Stomach smooth muscle (tissue), 2 donors: ENCODE data around the gene SMAD5.

Experiments
- H3K27ac ChIP-seq: one replicate; pipeline ENCODE4 v1.7.0; 2013; ENCODE audit warnings: mild to moderate bottlenecking, low read length, inconsistent platforms
- H3K27me3 ChIP-seq, 2 donors: one replicate each; pipeline ENCODE4 v1.7.0; 2013; ENCODE audit warnings: low read length in 2 of 2; ENCODE audit not compliant: insufficient read depth in 2 of 2, control insufficient read depth in 1 of 2
- H3K36me3 ChIP-seq, 2 donors: one replicate each; pipeline ENCODE4 v1.7.0; 2013; ENCODE audit warnings: low read length in 2 of 2; ENCODE audit not compliant: control insufficient read depth in 2 of 2, insufficient read depth in 2 of 2
- H3K4me1 ChIP-seq: one replicate; pipeline ENCODE4 v1.7.0; 2013; ENCODE audit warnings: low read length; ENCODE audit not compliant: control insufficient read depth, insufficient read depth
- H3K4me3 ChIP-seq, 2 donors: one replicate each; pipeline ENCODE4 v1.7.0; 2013; ENCODE audit warnings: low read length in 2 of 2
- H3K9ac ChIP-seq, 2 donors: one replicate each; pipeline ENCODE4 v1.7.0; 2013; ENCODE audit warnings: low read length in 2 of 2, mild to moderate bottlenecking in 1 of 2
- H3K9me3 ChIP-seq, 2 donors: one replicate each; pipeline ENCODE4 v1.7.0; 2013; ENCODE audit warnings: low read length in 2 of 2; ENCODE audit not compliant: control insufficient read depth in 2 of 2
- donor health status: healthy.
- donor health status: Pancreatic carcinoma.

Gene SMAD5

DNA sequence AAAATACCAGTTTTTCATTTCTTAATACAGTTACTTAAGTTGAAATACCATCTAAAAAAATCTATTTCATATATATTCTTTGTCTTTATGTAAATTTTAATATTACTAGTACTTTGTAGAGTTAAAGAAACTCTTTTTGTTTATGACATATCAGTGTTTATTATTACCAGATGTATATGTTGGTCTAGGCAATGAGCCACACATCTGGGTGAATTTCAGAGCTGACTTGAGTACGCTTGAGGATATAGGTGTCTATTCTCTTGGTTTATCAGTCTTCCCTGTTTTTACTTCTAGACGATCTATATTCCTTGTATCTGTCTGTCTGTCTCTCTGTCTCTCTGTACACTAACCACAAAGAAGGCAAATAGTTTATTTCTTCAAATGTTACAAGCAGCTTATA, 2.9 kb downstream of the SMAD5 start:
- H3K4me3 ChIP-seq, result no peak overlapping the region
- peaks cover 2% of the 10 kb centered on the region for H3K4me1 ChIP-seq
- no peaks in the 10 kb centered on the region for H3K27me3 ChIP-seq
- no peaks in the 10 kb centered on the region for H3K36me3 ChIP-seq
- no peak overlapping the region for H3K27ac ChIP-seq
- H3K9me3 ChIP-seq, result no peaks in the 10 kb centered on the region
- H3K9ac ChIP-seq, result no peak overlapping the region

GRCh38 chr5:136137497-136138220, 5.0 kb downstream of the SMAD5 start:
- H3K4me1 ChIP-seq, result peaks cover 2% of the 10 kb centered on the region
- H3K9ac ChIP-seq, result peak overlapping the region in 1 of 2 donors; percentile 2
- no peak overlapping the region for H3K4me3 ChIP-seq
- H3K9me3 ChIP-seq, result no peaks in the 10 kb centered on the region
- no peaks in the 10 kb centered on the region for H3K27me3 ChIP-seq
- H3K36me3 ChIP-seq, result no peaks in the 10 kb centered on the region
- H3K27ac ChIP-seq, result no peak overlapping the region

DNA sequence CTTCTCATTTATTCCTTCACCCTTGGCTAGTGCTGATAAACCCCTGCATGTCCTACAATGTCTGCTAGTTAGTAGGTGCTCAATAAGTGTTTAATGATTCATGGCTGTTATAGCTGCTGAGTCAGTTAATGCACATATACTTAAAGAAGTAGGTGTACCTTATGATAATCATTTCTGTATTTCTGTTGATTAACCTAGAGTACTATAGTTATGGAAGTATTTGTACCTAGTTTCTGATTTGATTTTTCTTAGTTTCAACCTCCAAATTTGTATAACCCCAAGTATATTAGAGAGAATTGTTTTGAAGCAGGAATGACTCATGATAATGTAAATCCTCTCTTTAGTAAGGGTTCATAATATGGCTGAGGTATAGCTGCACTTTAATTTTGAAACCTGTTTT, 8.9 kb downstream of the SMAD5 start:
- Histone ChIP-seq H3K4me3 (no peak overlapping the region), H3K27ac (no peak overlapping the region), H3K9ac (no peak overlapping the region), H3K4me1 (peaks cover 3% of the 10 kb centered on the region), H3K9me3 (no peaks in the 10 kb centered on the region), H3K27me3 (no peaks in the 10 kb centered on the region), H3K36me3 (no peaks in the 10 kb centered on the region)

GRCh38 chr5:136143312-136143711, 10.7 kb downstream of the SMAD5 start:
- H3K9ac ChIP-seq, result no peak overlapping the region
- no peaks in the 10 kb centered on the region for H3K36me3 ChIP-seq
- no peaks in the 10 kb centered on the region for H3K9me3 ChIP-seq
- no peaks in the 10 kb centered on the region for H3K27me3 ChIP-seq
- peaks cover 3% of the 10 kb centered on the region for H3K4me1 ChIP-seq
- H3K27ac ChIP-seq, result no peak overlapping the region
- H3K4me3 ChIP-seq, result no peak overlapping the region

DNA sequence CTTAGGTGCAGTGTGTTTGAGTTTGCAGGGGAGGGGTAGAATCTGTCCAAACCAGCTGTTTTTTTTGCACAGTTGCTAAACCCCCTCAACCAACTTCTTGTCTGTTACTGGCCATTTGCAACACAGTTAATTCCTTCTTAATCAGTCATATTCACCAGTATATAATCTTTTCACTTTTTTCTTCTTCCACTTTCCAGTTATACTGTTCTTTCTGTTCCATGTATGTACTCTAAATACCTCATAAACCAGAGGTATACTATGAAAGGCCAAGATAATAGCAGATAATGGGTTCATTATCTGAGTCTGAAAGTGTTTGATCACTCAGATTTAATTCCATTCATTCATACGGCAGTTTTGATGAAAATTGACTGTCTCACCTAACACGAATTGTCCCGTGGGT, 11.1 kb downstream of the SMAD5 start:
- Histone ChIP-seq H3K27ac (no peak overlapping the region), H3K4me1 (peaks cover 3% of the 10 kb centered on the region), H3K4me3 (no peak overlapping the region), H3K36me3 (no peaks in the 10 kb centered on the region), H3K9ac (no peak overlapping the region), H3K27me3 (no peaks in the 10 kb centered on the region), H3K9me3 (no peaks in the 10 kb centered on the region)

DNA sequence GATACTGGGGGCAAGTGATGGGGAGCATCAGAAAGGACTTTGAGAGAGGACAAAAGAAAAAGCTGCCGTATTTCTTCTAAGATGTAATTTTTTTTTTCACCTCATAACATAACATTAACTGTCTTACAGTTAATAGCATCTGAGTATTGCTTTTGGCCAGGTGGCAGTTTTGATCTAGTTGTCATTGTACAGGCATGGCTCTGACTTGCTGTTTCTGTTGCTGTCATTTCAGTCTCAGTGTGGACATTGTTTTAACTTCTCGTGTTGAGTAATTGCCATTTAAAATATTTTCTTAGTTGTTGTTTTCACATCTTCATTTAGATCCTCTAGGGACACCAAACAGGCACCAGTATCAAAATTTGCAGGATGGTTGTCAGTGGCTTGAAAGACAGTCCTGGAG, 12.4 kb downstream of the SMAD5 start:
- H3K27me3 ChIP-seq, result no peaks in the 10 kb centered on the region
- peaks cover 3% of the 10 kb centered on the region for H3K4me1 ChIP-seq

GRCh38 chr5:136146201-136146600, 13.6 kb downstream of the SMAD5 start:
- H3K4me3 ChIP-seq, result no peak overlapping the region
- H3K9ac ChIP-seq, result no peak overlapping the region
- H3K27ac ChIP-seq, result no peak overlapping the region
- H3K9me3 ChIP-seq, result no peaks in the 10 kb centered on the region
- no peaks in the 10 kb centered on the region for H3K27me3 ChIP-seq
- H3K4me1 ChIP-seq, result peaks cover 3% of the 10 kb centered on the region
- no peaks in the 10 kb centered on the region for H3K36me3 ChIP-seq

More for the DNA sequence above, 12.4 kb downstream of the SMAD5 start:
- no peak overlapping the region for H3K9ac ChIP-seq
- H3K9me3 ChIP-seq, result no peaks in the 10 kb centered on the region
- no peaks in the 10 kb centered on the region for H3K36me3 ChIP-seq
- no peak overlapping the region for H3K27ac ChIP-seq
- H3K4me3 ChIP-seq, result no peak overlapping the region

GRCh38 chr5:136147632-136148031, 15.0 kb downstream of the SMAD5 start:
- no peak overlapping the region for H3K9ac ChIP-seq
- peaks cover 3% of the 10 kb centered on the region for H3K4me1 ChIP-seq
- H3K36me3 ChIP-seq, result no peaks in the 10 kb centered on the region
- H3K27me3 ChIP-seq, result no peaks in the 10 kb centered on the region
- H3K27ac ChIP-seq, result no peak overlapping the region
- no peak overlapping the region for H3K4me3 ChIP-seq
- no peaks in the 10 kb centered on the region for H3K9me3 ChIP-seq

DNA sequence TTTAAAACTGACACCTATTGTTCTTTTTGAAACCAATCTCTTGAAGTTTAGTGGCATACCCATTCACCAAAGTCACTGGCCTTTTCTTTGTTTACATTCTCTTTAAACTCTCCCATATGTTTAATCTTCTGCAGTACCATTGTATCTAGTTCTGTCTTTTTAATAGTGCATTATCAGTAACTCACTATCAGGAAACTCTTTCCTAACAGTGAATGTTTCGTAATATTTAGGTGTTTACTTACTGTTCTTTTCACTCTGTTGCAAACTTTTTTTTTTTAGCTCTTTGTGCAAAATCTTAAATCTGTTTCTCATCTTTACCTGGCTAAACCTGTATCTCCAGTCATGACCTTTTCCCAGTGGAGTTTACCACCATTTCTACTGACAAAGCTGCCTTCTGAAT, 17.2 kb downstream of the SMAD5 start:
- Histone ChIP-seq H3K4me3 (no peak overlapping the region), H3K27me3 (no peaks in the 10 kb centered on the region), H3K9ac (no peak overlapping the region), H3K36me3 (peaks cover 0 to 14% of the 10 kb centered on the region in 2 donors), H3K27ac (no peak overlapping the region), H3K4me1 (peaks cover 2% of the 10 kb centered on the region), H3K9me3 (no peaks in the 10 kb centered on the region)

DNA sequence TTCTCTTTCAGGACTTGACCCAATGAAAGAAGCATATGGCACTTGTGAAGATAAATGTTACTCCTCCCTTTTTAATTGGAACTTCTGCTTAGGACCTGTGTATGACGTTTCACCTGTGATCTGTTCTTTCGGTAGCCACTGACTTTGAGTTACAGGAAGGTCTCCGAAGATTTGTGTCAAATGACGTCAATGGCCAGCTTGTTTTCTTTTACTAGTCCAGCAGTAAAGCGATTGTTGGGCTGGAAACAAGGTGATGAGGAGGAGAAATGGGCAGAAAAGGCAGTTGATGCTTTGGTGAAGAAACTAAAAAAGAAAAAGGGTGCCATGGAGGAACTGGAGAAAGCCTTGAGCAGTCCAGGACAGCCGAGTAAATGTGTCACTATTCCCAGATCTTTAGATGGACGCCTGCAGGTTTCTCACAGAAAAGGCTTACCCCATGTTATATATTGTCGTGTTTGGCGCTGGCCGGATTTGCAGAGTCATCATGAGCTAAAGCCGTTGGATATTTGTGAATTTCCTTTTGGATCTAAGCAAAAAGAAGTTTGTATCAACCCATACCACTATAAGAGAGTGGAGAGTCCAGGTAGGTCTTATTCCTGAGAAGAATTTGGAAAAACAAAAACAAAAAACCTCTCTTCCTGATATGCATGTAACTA, 21.1 kb downstream of the SMAD5 start:
- Histone ChIP-seq H3K4me1 (no peaks in the 10 kb centered on the region), H3K27me3 (no peaks in the 10 kb centered on the region), H3K27ac (no peak overlapping the region), H3K36me3 (peaks cover 0 to 14% of the 10 kb centered on the region in 2 donors), H3K9me3 (no peaks in the 10 kb centered on the region), H3K9ac (no peak overlapping the region), H3K4me3 (no peak overlapping the region)

DNA sequence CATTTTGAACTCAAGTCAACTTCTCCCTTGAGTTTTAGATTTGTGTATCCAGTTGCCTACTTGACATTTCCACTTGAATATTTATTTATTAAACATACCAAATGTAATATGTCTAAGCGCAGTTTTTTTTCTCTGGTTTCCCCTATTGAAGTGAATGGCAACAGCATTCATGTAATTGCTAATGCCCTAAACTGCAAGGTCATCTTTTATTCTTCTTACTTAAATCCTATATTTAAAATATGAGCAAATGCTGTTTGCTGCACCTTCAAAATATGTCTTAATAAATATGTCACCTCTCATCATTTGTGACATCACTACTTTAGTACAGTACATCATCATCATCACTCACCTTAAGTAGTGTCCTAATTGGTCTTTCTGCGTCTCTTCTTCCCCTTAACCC, 22.4 kb downstream of the SMAD5 start:
- Histone ChIP-seq H3K4me3 (no peak overlapping the region), H3K4me1 (peaks cover under 1% of the 10 kb centered on the region), H3K9ac (no peak overlapping the region), H3K27ac (no peak overlapping the region), H3K9me3 (no peaks in the 10 kb centered on the region), H3K27me3 (no peaks in the 10 kb centered on the region), H3K36me3 (peaks cover 0 to 14% of the 10 kb centered on the region in 2 donors)
